ENCODE data around the gene LHB. TPM values are rescaled to one million over a fixed set of nuclear protein-coding genes. Genes with fewer than 3 reads are reported as not detected.

LHB gene
- total RNA-seq, 1 donor from 2014 or later = not detected

GRCh38 chr19:49014123-49014869 lies 2.6 kb downstream of the LHB start:
- DNase-seq (ENCODE audit: low spot score) = no peak

DNA sequence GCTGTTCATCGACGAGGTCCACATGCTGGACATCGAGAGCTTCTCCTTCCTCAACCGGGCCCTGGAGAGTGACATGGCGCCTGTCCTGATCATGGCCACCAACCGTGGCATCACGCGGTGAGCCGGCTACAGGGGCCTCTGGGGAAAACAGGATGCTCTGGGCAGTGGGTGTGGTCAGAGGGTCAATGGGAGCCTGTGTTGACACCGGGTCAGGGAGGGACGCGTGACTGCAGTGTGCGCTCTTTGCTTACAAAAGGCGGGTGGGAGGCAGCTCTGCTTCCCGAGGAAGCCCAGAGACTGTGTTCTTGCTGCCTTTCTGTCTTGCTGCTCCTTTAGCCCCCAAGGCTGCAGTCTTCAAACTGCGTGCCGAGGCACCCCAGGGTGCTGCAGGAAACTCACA lies 5.7 kb downstream of the LHB start:
- no peak for DNase-seq (ENCODE audit: low spot score)

- no peak for DNase-seq (ENCODE audit: low spot score)
Measured at GRCh38 chr19:49010453-49010852, 6.4 kb downstream of the LHB start.

DNA sequence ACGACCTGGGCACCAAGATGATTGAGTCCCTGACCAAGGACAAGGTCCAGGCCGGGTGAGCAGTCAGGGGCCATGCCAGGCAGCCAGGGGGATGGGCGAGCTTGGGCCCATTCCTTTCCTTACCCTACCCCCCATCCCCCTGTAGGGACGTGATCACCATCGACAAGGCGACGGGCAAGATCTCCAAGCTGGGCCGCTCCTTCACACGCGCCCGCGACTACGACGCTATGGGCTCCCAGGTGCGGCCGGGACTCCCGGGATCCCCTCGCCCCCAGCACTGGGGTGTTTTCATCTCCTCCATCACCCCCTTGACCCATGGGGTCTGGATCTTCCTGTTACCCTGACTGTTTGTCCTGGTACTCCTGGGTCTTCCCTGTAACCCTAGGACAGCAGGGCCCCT lies 7.1 kb downstream of the LHB start:
- no peak for DNase-seq (ENCODE audit: low spot score)

- no peak for DNase-seq (ENCODE audit: low spot score)
Measured at GRCh38 chr19:49006905-49007304, 10.0 kb downstream of the LHB start.

DNA sequence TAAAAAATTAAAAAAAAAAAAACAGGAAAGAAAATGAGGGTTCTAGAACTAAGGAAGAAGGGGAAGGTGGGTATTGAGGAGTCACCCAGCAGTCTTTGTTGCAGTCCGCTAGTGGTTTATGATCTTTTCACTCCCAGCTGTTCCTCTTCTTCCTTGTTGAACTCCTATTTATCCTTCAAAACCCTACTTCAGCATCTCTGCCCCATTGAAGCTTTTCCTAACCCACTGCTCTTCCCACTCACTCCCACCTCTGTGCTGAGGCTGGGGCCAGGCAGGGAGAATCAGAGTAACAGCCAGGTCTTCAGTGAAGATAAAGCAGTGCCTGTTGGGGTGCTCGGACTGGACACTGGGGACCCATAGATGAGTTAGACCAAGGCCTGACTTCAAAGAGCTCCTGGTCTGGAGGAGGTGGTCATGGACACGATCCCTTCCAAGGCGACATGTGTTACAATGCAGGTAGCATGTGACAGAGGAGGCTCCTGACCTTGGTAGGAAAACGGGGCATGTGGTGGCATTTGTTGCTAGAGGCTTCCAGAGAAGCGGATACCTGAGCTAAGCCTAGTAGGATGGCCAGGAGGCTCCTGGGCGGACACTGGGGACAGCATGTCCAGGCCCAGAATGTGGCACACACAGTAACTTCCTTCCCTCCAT lies 11.8 kb downstream of the LHB start:
- DNase-seq (ENCODE audit: low spot score) = no peak

GRCh38 chr19:49004133-49004532 lies 12.8 kb downstream of the LHB start:
- DNase-seq (ENCODE audit: low spot score) = no peak

DNA sequence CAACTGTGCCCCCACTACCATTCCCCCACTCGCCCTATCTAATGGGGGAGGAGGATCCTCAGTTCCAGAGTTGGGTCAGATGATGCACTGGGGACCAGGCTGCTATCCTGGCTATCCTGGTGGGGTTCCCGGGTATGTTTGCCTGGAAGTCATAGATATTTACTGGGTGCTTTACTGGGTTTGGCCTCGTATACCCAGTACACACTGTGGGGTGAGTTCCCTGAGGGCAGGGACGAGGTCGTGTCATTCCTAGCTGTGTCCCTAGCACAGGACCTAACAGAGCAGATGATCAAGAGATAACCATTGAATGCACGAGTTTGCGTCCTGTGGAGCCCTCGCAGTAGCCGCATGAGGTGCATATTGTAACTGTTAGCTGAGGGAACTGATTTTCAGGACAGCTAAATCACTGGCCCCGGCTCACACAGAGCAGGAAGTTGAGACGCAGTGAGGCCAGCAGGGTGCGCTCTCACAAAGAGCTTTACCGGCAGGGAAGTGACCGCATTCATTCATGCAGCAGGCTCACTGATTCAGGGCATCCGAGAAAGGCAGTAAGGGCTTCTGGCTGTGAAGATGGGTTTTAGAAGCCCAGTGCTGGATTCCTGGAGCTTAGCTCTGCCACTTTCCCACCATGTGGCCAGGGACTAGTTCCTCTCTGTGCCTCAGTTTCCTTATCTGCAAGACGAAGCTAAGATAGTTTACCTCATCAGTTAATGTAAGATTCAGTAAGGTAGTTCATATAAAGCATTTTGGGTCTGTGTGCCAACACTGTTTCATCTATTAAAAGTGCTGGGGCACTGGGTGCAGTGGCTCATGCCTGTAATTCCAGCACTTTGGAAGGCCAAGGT lies 17.2 kb downstream of the LHB start:
- no peak for DNase-seq (ENCODE audit: low spot score)

DNA sequence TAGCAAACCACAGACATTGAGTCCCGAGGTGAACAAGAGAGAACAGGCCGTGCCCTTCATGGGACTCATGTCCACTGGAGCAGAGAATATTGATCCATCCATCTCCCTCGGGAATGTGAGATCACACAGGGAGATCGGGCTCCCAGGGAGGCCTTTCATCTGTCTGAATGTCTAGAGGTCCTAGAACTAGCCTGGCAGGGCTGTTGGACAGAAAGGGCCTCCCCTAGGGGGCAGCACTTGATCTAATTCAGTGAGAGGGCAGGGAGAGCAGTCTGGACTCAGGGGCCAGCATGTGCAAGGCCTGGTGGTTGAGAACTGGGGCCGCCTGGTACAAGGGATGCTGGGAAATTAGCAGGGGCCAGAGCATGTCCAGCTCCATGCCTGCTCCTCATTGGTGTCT lies 18.9 kb downstream of the LHB start:
- no peak for DNase-seq (ENCODE audit: low spot score)

DNA sequence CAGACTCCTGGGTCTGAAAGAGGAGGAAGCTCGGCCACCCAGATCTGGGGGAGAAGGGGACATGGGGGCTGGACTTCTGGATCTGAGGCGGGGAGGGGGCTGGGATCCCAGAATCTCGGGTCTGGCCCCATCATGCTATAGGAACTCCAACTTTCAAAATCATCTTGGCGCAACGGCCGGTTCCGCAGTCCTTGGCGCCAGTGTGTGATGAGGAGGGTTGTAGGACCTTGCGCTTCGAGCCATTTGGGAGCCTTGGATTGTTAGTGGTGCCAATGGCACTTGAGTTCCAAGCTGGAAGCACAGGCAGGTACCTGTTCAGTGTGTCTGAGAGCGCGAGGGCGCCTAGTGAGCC lies 22.9 kb downstream of the LHB start:
- no peak for DNase-seq (ENCODE audit: low spot score)

DNA sequence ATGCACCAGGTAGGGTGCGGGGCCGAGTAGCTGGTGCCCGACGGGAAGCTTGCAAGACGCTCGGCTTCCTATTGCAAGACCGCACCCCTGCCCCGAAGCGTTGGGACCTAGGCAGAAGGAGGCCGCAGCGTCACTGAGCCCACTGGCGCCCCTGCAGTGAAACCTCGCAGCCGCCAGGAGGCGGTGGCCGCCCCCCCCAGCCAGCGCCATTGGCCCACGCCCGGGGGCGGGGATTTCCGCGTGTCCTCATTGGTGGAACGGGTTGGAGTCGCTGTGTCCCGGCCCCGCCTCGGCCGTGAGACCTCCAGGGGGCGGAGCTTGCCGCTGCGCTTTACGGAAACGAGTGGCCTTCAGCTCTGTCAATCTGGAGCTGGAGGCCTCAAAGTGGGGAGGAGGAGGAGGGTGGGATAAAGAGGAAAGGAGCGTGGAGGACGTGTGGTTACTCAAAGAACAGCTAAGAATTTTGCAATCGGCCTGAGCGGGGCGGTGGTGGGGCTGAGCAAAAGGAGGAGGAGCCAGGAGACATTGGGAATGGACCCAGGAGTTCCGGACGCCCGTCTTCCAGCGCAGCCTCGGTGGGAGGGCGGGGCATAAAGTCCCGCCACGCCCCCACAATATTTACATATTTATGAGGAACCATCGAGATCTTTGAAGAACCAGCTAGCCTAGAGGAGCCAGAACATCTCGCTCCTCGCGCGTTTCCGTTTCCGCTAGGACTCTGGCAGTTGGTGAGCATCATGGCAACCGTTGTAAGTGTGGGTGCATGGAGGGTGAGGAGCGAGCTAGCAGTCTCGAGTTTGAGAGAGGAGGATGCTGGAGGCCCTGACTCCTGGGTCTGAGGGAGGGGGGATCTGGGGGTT lies 23.5 kb downstream of the LHB start, which contains the start of the genes GYS1 and RUVBL2:
TSS of gene GYS1 (minus strand) at position 135 of the 860 bp plus-strand sequence. CDS start 197 bp downstream, outside the sequence.
TSS of gene RUVBL2 (plus strand) at position 713 of the 860 bp plus-strand sequence. CDS start at position 738, 25 bp downstream.
- DNase-seq (ENCODE audit: low spot score) = peak; percentile 100

DNA sequence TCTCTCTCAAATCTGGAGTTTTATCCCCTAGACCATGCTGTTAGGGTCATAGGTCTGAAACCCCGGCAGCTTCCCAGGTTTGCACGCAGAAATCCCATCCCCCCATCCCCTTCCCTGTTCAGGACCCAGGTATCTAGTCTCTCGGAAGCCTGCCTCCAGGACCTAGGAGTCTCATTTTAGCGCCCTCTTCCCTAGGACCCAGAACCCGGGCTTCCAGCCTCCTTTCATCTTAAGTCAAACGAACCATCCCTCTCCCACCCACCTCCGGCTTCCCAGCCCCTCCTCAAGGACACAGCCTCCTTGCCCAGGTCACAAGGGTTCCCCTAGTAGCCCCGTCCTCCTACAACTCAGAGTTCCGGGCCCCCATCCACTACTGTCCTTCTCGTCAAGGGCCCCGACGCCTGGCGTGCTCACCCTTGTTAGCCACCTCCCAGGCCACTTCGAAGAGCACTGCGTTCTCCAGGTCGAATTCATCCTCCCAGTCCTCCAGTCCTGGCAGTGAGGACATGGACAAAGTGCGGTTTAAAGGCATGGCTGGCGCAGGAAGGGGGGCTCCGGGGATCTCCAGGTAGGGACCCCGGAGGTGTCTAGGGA lies 24.2 kb downstream of the LHB start:
- no peak for DNase-seq (ENCODE audit: low spot score)

GRCh38 chr19:48991873-48992580 lies 24.9 kb downstream of the LHB start:
- peak; percentile 63 for DNase-seq (ENCODE audit: low spot score)

DNA sequence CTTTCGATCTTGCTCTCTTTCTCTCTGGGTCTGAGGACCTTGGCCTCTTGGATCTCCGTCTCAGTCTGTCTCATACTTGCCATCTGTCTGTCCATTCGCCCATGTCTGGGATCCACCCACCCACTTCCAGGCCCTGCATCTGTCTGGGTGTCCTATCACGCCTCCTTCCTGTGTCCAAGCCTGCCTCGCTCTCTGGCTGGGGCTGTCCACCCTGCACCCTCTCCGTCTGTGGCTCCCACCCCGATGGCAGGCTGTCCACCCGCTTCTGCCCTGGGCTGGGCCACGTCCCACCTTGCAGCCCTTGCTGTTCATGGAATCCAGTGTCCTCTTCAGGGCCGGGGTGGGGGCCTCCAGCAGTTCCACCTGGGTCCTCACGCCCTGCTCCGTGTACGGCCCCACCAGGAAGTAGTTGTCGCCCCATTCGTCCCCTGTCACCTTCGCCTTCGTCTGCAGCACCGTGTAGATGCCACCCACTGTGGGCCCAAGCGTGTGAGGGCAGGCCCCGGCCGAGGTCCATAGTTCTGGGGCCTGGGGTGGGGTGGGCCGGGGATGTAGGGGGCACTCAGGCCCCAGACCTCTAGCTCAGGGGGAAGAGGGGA lies 25.8 kb downstream of the LHB start:
- no peak for DNase-seq (ENCODE audit: low spot score)

GRCh38 chr19:48990400-48990799 lies 26.5 kb downstream of the LHB start:
- DNase-seq (ENCODE audit: low spot score) = no peak

GRCh38 chr19:48989701-48990291 lies 27.1 kb downstream of the LHB start:
- DNase-seq (ENCODE audit: low spot score) = no peak

DNA sequence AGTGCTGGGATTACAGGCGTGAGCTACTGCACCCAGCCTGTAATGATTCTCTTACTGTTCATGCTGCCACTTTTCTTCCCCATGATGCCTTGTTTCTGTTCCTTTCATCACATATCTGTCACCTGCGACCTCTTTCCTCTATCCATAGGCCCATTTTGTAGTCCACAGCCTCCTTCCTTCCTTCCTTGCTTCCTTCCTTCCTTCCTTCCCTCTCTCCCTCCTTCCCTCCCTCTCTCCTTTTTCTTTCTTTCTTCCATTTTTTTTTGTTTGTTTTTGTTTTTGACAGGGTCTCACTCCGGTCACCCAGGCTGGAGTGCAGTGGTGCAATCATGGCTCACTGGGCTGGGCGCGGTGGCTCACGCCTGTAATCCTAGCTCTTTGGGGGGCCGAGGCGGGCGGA lies 28.0 kb downstream of the LHB start:
- DNase-seq (ENCODE audit: low spot score) = no peak

DNA sequence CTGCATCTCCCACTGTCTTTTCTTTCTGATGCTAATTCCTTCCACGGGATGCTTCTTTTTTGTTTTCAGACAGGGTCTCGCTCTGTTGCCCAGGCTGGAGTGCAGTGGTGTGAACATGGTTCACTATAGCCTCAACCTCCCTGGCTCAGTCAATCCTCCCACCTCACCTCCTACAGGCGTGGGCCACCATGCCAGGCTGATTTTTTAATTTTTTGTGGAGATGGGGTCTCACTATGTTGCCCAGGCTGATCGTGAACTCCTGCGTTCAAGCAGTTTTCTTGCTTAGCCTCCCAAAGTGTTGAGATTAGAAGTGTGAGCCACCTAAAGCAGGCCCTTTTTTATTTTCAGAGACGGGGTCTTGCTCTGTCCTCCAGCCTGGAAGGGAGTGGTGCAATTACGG lies 28.6 kb downstream of the LHB start:
- no peak for DNase-seq (ENCODE audit: low spot score)

GRCh38 chr19:48987323-48987722 lies 29.6 kb downstream of the LHB start:
- no peak for DNase-seq (ENCODE audit: low spot score)

DNA sequence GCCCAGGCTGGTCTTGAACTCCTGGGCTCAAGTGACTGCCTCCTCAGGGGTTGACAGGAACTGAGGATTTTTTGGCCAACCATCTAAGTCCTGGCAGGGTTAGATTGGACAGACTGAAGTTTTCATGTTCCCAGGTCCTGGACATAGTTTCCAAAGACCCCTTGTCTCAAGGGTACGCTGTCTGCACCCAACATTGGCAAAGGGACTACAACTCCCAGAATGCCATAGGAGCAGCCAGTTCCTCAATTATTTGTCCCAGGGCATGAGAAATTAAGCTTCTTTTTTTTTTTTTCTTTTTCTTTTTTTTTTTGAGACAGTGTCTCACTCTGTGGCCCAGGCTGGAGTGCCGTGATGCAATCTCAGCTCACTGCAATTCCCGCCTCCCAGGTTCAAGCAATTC lies 30.7 kb downstream of the LHB start:
- no peak for DNase-seq (ENCODE audit: low spot score)

Measured in mucosa of gallbladder (tissue), 1 donor.